Urothelium cell line (cell line): Measurements from ENCODE around the gene A1CF.
"Not testable (repeated sequence)": the region's sequence is repeated elsewhere in the genome, so short reads cannot be mapped to it uniquely, and the experiment has no call there.

Experiments
- DNase-seq: peaks from one replicate; pipeline ENCODE4 v3.0.0; 2011; ENCODE audit warnings: low spot score, mixed read lengths
- FAIRE-seq: peaks from 2 replicates; lab custom pipeline; 2011; peaks lifted over from hg19 to GRCh38; lab: Jason Lieb, UNC

Gene A1CF

GRCh38 chr10:50885097-50885859 is at the start of gene A1CF:
A1CF (minus strand) TSS chr10:50885627; CDS start chr10:50859940, 25,687 bp downstream.
- no peak for FAIRE-seq
- DNase-seq: no peak

- DNase-seq (no peak), FAIRE-seq (peak; percentile 84)
Observed at GRCh38 chr10:50931948-50932431, 46.6 kb upstream of the A1CF start.

GRCh38 chr10:50929670-50930069 is 44.2 kb upstream of the A1CF start:
- FAIRE-seq: no peak
- peak; percentile 44 for DNase-seq

GRCh38 chr10:50928190-50928552 is 42.7 kb upstream of the A1CF start:
- DNase-seq (no peak), FAIRE-seq (no peak)

GRCh38 chr10:50927522-50928189 is 42.2 kb upstream of the A1CF start:
- FAIRE-seq (no peak), DNase-seq (no peak)

GRCh38 chr10:50923471-50923870 is 38.0 kb upstream of the A1CF start:
- not testable (repeated sequence) for FAIRE-seq, DNase-seq

- no peak for FAIRE-seq
Observed at GRCh38 chr10:50919010-50919409, 33.6 kb upstream of the A1CF start.

GRCh38 chr10:50918529-50918928 is 33.1 kb upstream of the A1CF start:
- peak; percentile 13 for FAIRE-seq
- no peak for DNase-seq

More at GRCh38 chr10:50919010-50919409, 33.6 kb upstream of the A1CF start:
- DNase-seq: no peak

GRCh38 chr10:50917486-50917885 is 32.1 kb upstream of the A1CF start:
- no peak for FAIRE-seq
- DNase-seq: peak; percentile 60

GRCh38 chr10:50909334-50910014 is 24.0 kb upstream of the A1CF start:
- no peak for FAIRE-seq

GRCh38 chr10:50908366-50908765 is 22.9 kb upstream of the A1CF start:
- peak; percentile 59 for FAIRE-seq
- no peak for DNase-seq

More at GRCh38 chr10:50909334-50910014, 24.0 kb upstream of the A1CF start:
- DNase-seq: no peak

GRCh38 chr10:50905797-50906196 is 20.4 kb upstream of the A1CF start:
- DNase-seq, FAIRE-seq: not testable (repeated sequence)

- FAIRE-seq: no peak
- DNase-seq: no peak
Observed at GRCh38 chr10:50896721-50897120, 11.3 kb upstream of the A1CF start.

GRCh38 chr10:50894312-50894711 is 8.9 kb upstream of the A1CF start:
- FAIRE-seq (no peak), DNase-seq (no peak)

GRCh38 chr10:50892467-50892866 is 7.0 kb upstream of the A1CF start:
- no peak for FAIRE-seq

GRCh38 chr10:50884302-50884701 is 1.1 kb downstream of the A1CF start:
- FAIRE-seq: no peak

More at GRCh38 chr10:50892467-50892866, 7.0 kb upstream of the A1CF start:
- DNase-seq: no peak

GRCh38 chr10:50883629-50884028 is 1.8 kb downstream of the A1CF start:
- no peak for FAIRE-seq
- no peak for DNase-seq

More at GRCh38 chr10:50884302-50884701, 1.1 kb downstream of the A1CF start:
- no peak for DNase-seq

GRCh38 chr10:50882540-50882983 is 2.9 kb downstream of the A1CF start:
- FAIRE-seq (no peak), DNase-seq (no peak)

GRCh38 chr10:50881046-50881445 is 4.4 kb downstream of the A1CF start:
- not testable (repeated sequence) for DNase-seq, FAIRE-seq

- DNase-seq (no peak), FAIRE-seq (no peak)
Observed at GRCh38 chr10:50876429-50876828, 9.0 kb downstream of the A1CF start.

GRCh38 chr10:50874723-50875122 is 10.7 kb downstream of the A1CF start:
- no peak for FAIRE-seq
- no peak for DNase-seq
